SJSA1 (cell line): Measurements from ENCODE around the gene ST8SIA3. TPM values are rescaled to one million over a fixed set of nuclear protein-coding genes. Genes with fewer than 3 reads are reported as not detected.
A peak's percentile ranks its signal among the peaks of the same experiment; 100 is the strongest.
"Not testable (repeated sequence)": the region's sequence is repeated elsewhere in the genome, so short reads cannot be mapped to it uniquely, and the experiment has no call there.

ENCODE experiments used
- DNase-seq, 2 experiments: peaks; one replicate each; pipeline ENCODE4 v3.0.0-alpha.2; 2015 to 2020; ENCODE audit warnings: low spot score in 2 of 2, low read depth in 1 of 2
- H3K27ac ChIP-seq: fragments of 250-450 bp; sonication (Bioruptor Pico); 2 replicates; pipeline ENCODE4 v1.5.1; 2020; ENCODE audit warnings: mild to moderate bottlenecking, moderate library complexity
- H3K27me3 ChIP-seq: fragments of 250-450 bp; sonication (Bioruptor Pico); replicated peaks from 2 replicates; pipeline ENCODE4 v1.5.1; 2020; ENCODE audit warnings: mild to moderate bottlenecking, moderate library complexity
- H3K36me3 ChIP-seq: fragments of 250-450 bp; sonication (Bioruptor Pico); 2 replicates; pipeline ENCODE4 v1.5.1; 2020; ENCODE audit warnings: mild to moderate bottlenecking
- H3K4me1 ChIP-seq: fragments of 250-450 bp; sonication (Bioruptor Pico); replicated peaks from 2 replicates; pipeline ENCODE4 v1.6.1; 2021; ENCODE audit warnings: mild to moderate bottlenecking
- H3K4me3 ChIP-seq: fragments of 250-450 bp; sonication (Bioruptor Pico); 2 replicates; pipeline ENCODE4 v1.5.1; 2020; ENCODE audit warnings: mild to moderate bottlenecking
- H3K9me3 ChIP-seq: fragments of 250-450 bp; sonication (Bioruptor Pico); replicated peaks from 2 replicates; pipeline ENCODE4 v1.5.1; 2020; ENCODE audit warnings: mild to moderate bottlenecking
- total RNA-seq: library from RNA; depleted of rRNA; stranded (reverse); fragments of >200 nt; shearing (Covaris generic); gene quantifications from 2 replicates; pipeline ENCODE4 v1.2.3, GENCODE V29; 2014; rRNA removed

The ST8SIA3 gene
- total RNA-seq, 1 experiment from 2014 or later: not detected

- not testable (repeated sequence) for H3K27ac ChIP-seq, H3K4me1 ChIP-seq, H3K27me3 ChIP-seq, H3K4me3 ChIP-seq, H3K36me3 ChIP-seq, H3K9me3 ChIP-seq, DNase-seq
These were observed 42.4 kb downstream of the ST8SIA3 start for GRCh38 chr18:57394749-57395148.

GRCh38 chr18:57396831-57397230, 44.5 kb downstream of the ST8SIA3 start:
- H3K36me3 ChIP-seq, H3K9me3 ChIP-seq, H3K4me3 ChIP-seq, H3K4me1 ChIP-seq, H3K27me3 ChIP-seq, DNase-seq, H3K27ac ChIP-seq: not testable (repeated sequence)

DNA sequence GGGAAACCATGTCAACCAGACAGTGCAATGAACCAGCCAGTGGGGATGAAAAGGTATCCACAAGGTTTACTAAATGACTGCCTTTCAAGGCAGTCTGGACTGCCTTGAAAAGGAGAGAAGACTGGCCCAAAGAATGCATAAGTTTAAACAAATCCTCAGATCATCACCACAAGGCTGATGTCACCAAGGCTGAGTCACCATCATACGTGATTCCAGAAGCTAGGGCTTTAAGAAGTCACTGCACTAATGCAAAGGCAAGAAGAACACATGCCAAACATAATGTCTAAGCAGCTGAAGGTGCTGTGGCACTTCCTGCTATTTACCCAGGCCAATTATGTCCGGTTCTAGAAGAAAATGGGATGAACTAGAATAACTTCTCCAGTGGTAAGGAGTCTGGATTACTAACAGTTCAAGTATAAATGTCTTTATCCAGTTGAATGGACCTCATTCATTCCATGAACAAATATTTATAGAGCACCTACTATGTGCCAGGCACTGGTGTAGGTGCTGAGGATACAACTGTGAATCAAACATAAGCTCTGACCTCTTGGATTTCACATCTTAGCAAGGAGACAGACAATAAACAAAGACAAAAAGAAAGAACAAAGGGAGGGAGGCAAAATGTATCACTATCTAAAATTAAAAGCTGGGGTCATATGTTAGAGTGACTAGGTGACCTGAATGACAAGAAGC, 45.2 kb downstream of the ST8SIA3 start:
- Histone ChIP-seq H3K27ac (no peak overlapping the region), H3K27me3 (peaks cover 4% of the 10 kb centered on the region; the same call in 1 of the 2 replicates), H3K36me3 (no peaks in the 10 kb centered on the region), H3K4me3 (no peak overlapping the region), H3K9me3 (no peaks in the 10 kb centered on the region), H3K4me1 (no peaks in the 10 kb centered on the region)
- peak in 1 of 2 experiments; percentile 13 for DNase-seq

DNA sequence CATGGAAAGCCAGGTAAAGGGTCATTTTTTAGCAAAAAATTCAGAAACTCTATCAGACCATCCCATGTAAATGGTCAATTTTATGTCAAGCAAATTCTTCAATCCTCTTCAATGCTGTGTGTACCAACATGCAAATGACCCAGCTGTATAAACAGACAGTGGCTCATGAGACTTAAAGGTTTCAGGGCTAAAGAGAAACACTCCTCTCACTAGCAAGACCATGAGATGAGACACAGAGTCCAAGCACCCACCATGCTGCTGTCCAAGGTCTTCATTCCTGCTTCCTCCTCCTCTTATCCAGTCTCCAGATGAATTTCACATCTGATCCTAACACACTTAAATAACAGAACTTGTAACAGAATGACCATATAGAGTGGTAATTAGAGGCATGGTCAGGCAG, 52.0 kb downstream of the ST8SIA3 start:
- no peaks in the 10 kb centered on the region for H3K36me3 ChIP-seq
- H3K4me1 ChIP-seq: no peaks in the 10 kb centered on the region
- H3K4me3 ChIP-seq: no peak overlapping the region
- DNase-seq: no peak
- no peaks in the 10 kb centered on the region; the same call in 1 of the 2 replicates for H3K27me3 ChIP-seq
- H3K27ac ChIP-seq: no peak overlapping the region
- H3K9me3 ChIP-seq: no peaks in the 10 kb centered on the region

DNA sequence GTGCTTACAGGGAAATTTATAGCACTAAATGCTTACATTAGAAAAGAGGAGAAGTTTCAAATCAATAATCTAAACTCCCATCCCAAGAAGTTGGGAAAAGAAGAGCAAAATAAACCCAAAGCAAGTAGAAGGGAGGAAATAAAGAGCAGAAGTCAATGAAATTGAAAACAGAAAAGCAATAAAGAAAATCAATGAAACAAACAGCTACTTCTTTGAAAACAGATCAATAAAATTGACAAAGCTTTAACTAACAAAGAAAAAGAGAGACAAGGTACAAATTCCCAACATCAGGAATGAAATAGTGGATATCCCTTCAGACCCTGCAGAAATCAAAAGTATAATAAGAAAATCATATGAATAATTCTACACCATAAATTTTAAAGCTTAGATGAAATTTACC, 57.3 kb downstream of the ST8SIA3 start:
- no peak for DNase-seq
- H3K27ac ChIP-seq: no peak overlapping the region
- no peak overlapping the region for H3K4me3 ChIP-seq
- no peaks in the 10 kb centered on the region for H3K9me3 ChIP-seq
- no peaks in the 10 kb centered on the region for H3K27me3 ChIP-seq
- no peaks in the 10 kb centered on the region for H3K4me1 ChIP-seq
- H3K36me3 ChIP-seq: no peaks in the 10 kb centered on the region

DNA sequence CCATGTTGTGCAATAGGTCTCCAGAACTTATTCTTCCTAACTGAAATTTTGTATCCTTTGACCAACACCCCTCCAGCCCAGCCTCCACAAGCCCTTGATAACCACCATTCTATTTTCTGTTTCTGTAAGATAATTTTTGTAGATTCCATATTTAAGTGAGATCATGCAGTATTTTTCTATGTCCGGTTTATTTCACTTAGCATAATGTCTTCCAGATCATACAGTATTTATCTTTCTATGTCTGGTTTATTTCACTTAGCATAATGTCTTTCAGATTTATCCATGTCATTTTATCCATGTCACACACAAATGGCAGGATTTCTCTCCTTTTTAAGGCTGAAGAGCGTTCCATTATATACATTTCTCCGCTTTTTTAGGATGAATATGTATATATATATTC, 58.4 kb downstream of the ST8SIA3 start:
- no peaks in the 10 kb centered on the region for H3K9me3 ChIP-seq
- DNase-seq: no peak
- no peak overlapping the region for H3K27ac ChIP-seq
- H3K4me1 ChIP-seq: no peaks in the 10 kb centered on the region
- no peak overlapping the region for H3K4me3 ChIP-seq
- H3K27me3 ChIP-seq: 0 out of 2 replicates have a peak, but pooled peaks cover under 1% of the 10 kb centered on the region
- H3K36me3 ChIP-seq: no peaks in the 10 kb centered on the region

GRCh38 chr18:57416542-57416941, 64.2 kb downstream of the ST8SIA3 start:
- Histone ChIP-seq H3K27ac (no peak overlapping the region), H3K4me1 (no peaks in the 10 kb centered on the region), H3K4me3 (no peak overlapping the region), H3K36me3 (no peaks in the 10 kb centered on the region), H3K27me3 (0 out of 2 replicates have a peak, but pooled peaks cover 5% of the 10 kb centered on the region), H3K9me3 (0 out of 2 replicates have a peak, but pooled peaks cover 2% of the 10 kb centered on the region)
- no peak for DNase-seq

Other genes with a start within 250 kb of the ST8SIA3 start
- gene BOD1L2, start 205.5 kb upstream of the ST8SIA3 start, total RNA-seq: not detected in 2 replicates
- gene ONECUT2, start 82.8 kb downstream of the ST8SIA3 start, total RNA-seq: 0.05 TPM in 1 of 2 replicates, not detected in the other
- 13.3 and 42.8 TPM in 2 replicates for gene FECH, start 234.1 kb downstream of the ST8SIA3 start, total RNA-seq